Body of pancreas (tissue), 4 donors: ENCODE measurements around the gene UMODL1.

Experiments used
- CTCF ChIP-seq, 7 experiments: fragments of 450-650 bp in 4 of 7; fragments of 200-600 bp in 3 of 7; sonication (generic) in 3 of 7; IDR thresholded peaks; one replicate each; pipeline ENCODE4 v1.5.1; 2016 to 2019; ENCODE audit warnings: antibody characterized with exemption in 7 of 7
- POLR2A ChIP-seq, 3 donors: fragments of 450-650 bp; IDR thresholded peaks; one replicate each; pipeline ENCODE4 v1.6.1; 2016; ENCODE audit warnings: antibody characterized with exemption in 3 of 3, mild to moderate bottlenecking in 2 of 3

GRCh38 chr21:42068592-42068991 lies 2.5 kb upstream of the UMODL1 start:
- TF ChIP-seq CTCF (IDR thresholded peaks at IDR 0.05) (no peak), POLR2A (IDR thresholded peaks at IDR 0.05) (no peak)
